ENCODE data around the gene DOLPP1. TPM values are rescaled to one million over a fixed set of nuclear protein-coding genes. Genes with fewer than 3 reads are reported as not detected.
A peak's percentile ranks its signal among the peaks of the same experiment; 100 is the strongest.

DOLPP1 gene
- total and polyA plus RNA-seq, 2 of the 8 experiments (the other 6 are each of a cell fraction or from before 2014, with no cell fraction given): 36.0 to 45.3 TPM

DNA sequence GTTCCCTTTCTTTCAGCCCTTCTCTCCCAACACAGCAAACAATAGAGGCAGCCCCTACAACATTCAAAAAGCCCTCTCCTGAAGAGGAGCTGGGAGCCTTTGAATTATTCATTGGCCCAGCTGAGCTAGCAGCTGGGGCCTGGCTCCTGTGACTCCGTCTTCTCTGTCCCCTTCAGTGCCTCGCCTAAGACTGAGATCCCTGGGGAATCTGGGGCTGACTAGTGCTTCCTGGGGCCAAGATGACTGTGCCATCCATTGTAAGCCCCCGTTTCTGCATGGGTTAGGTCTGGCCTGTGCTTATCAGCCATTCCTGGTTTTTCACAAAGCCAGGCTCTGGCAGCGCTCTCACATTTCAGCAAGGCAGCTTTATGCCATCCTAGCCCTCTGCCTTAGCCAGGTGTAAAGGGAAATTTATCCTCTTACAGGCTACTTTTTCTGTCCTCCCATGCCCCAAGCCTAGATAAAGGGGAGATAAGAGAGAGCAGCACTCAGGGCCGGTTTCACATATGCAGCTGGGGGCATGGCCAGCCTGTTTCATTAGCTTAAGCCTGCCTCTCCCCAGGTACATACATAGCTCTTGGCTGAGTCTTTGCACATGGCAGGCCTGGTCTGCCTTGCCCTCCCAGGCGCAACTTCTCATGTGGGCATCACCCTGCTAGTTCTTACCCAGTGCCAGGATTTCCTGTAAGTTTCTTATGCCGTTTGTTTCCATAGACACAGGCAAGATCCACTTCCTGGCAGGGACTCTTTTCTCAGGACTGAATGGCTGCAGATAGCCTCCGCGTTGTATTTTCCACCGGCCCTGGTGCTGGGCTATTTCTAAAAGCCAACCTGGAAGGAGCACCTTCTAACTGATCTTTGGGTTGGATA is 46.1 kb downstream of the DOLPP1 start (continued):
- TF ChIP-seq SP4 (IDR thresholded peaks at IDR 0.05; ENCODE audit: low read length) (no peak), JUND (IDR thresholded peaks at IDR 0.05; ENCODE audit: low read length) (no peak), NRF1 (IDR thresholded peaks at IDR 0.05; ENCODE audit: low read depth, low read length) (no peak), BCL11A (IDR thresholded peaks at IDR 0.05; ENCODE audit: low read depth in 2 of 2, low read length in 2 of 2) (no peak), GTF2F1 (IDR thresholded peaks at IDR 0.05; ENCODE audit: borderline replicate concordance, low read depth, low read length) (no peak), EGR1 (IDR thresholded peaks at IDR 0.05; ENCODE audit: borderline replicate concordance, low read depth, low read length) (no peak), CEBPB (IDR thresholded peaks at IDR 0.05; ENCODE audit: low read depth, low read length) (no peak), SIN3A (conservative IDR thresholded peaks at IDR 0.05 in 1 of 2, IDR thresholded peaks at IDR 0.05 in 1 of 2; ENCODE audit: low read depth in 1 of 2, low read length in 2 of 2) (peak; percentile 85 to 87; a peak in 3 of 4 replicates), POLR2A (IDR thresholded peaks at IDR 0.05; ENCODE audit: control extremely low read depth in 1 of 2, low read depth in 2 of 2, low read length in 2 of 2) (peak in 1 of 2 experiments; percentile 50; a peak in 1 of 3 replicates), EZH2 (IDR thresholded peaks at IDR 0.05; ENCODE audit: low read depth, low read length, severe bottlenecking) (no peak), HDAC6 (IDR thresholded peaks at IDR 0.05; ENCODE audit: low read depth, low read length) (no peak), CHD2 (IDR thresholded peaks at IDR 0.05; ENCODE audit: low read length) (no peak), ASH2L (IDR thresholded peaks at IDR 0.05; ENCODE audit: low read length) (peak; percentile 73), TEAD4 (IDR thresholded peaks at IDR 0.05; ENCODE audit: low read depth, low read length) (no peak), TBP (IDR thresholded peaks at IDR 0.05; ENCODE audit: low read depth, low read length) (peak; percentile 38; the same call in 1 of the 2 replicates)
- TF ChIP-seq, protein P1, sequence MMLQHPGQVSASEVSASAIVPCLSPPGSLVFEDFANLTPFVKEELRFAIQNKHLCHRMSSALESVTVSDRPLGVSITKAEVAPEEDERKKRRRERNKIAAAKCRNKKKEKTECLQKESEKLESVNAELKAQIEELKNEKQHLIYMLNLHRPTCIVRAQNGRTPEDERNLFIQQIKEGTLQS (IDR thresholded peaks at IDR 0.05; ENCODE audit: insufficient read depth, low read depth, low read length): no peak
- TF ChIP-seq, protein P2, sequence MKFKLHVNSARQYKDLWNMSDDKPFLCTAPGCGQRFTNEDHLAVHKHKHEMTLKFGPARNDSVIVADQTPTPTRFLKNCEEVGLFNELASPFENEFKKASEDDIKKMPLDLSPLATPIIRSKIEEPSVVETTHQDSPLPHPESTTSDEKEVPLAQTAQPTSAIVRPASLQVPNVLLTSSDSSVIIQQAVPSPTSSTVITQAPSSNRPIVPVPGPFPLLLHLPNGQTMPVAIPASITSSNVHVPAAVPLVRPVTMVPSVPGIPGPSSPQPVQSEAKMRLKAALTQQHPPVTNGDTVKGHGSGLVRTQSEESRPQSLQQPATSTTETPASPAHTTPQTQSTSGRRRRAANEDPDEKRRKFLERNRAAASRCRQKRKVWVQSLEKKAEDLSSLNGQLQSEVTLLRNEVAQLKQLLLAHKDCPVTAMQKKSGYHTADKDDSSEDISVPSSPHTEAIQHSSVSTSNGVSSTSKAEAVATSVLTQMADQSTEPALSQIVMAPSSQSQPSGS (IDR thresholded peaks at IDR 0.05; ENCODE audit: low read length): peak; percentile 33; the same call in 1 of the 2 replicates
- TF ChIP-seq, protein P3, sequence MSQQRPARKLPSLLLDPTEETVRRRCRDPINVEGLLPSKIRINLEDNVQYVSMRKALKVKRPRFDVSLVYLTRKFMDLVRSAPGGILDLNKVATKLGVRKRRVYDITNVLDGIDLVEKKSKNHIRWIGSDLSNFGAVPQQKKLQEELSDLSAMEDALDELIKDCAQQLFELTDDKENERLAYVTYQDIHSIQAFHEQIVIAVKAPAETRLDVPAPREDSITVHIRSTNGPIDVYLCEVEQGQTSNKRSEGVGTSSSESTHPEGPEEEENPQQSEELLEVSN (IDR thresholded peaks at IDR 0.05): no peak
- TF ChIP-seq, protein P4, sequence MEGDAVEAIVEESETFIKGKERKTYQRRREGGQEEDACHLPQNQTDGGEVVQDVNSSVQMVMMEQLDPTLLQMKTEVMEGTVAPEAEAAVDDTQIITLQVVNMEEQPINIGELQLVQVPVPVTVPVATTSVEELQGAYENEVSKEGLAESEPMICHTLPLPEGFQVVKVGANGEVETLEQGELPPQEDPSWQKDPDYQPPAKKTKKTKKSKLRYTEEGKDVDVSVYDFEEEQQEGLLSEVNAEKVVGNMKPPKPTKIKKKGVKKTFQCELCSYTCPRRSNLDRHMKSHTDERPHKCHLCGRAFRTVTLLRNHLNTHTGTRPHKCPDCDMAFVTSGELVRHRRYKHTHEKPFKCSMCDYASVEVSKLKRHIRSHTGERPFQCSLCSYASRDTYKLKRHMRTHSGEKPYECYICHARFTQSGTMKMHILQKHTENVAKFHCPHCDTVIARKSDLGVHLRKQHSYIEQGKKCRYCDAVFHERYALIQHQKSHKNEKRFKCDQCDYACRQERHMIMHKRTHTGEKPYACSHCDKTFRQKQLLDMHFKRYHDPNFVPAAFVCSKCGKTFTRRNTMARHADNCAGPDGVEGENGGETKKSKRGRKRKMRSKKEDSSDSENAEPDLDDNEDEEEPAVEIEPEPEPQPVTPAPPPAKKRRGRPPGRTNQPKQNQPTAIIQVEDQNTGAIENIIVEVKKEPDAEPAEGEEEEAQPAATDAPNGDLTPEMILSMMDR (IDR thresholded peaks at IDR 0.05; ENCODE audit: control extremely low read depth in 1 of 3, insufficient read depth in 1 of 3, low read depth in 1 of 3, low read length in 3 of 3): no peak

All from H1 (cell line).